Uterus (tissue), 4 donors: Measurements from ENCODE around the gene ASCC1. TPM values are rescaled to one million over a fixed set of nuclear protein-coding genes. Genes with fewer than 3 reads are reported as not detected.

Experiments used
- DNase-seq, 2 donors: peaks; one replicate each; pipeline ENCODE4 v3.0.0-alpha.2; 2019 to 2020
- H3K27ac ChIP-seq, 2 donors: fragments of 200-600 bp; sonication (generic); 1 replicate in 1 of 2; 2 replicates in 1 of 2; pipeline ENCODE4 v1.5.1; 2016 to 2018
- H3K27me3 ChIP-seq, 2 donors: fragments of 200-600 bp; sonication (generic); one replicate each; pipeline ENCODE4 v1.5.1; 2018 to 2019; ENCODE audit warnings: control low read depth in 1 of 2
- H3K36me3 ChIP-seq, 2 donors: fragments of 200-600 bp; sonication (generic); one replicate each; pipeline ENCODE4 v1.5.1; 2019; ENCODE audit warnings: control low read depth in 1 of 2
- H3K4me1 ChIP-seq, 2 donors: fragments of 200-600 bp; sonication (generic); one replicate each; pipeline ENCODE4 v1.5.1; 2018 to 2019; ENCODE audit warnings: control low read depth in 1 of 2
- H3K4me3 ChIP-seq, 2 donors: fragments of 200-600 bp; sonication (generic); 1 replicate in 1 of 2; 2 replicates in 1 of 2; pipeline ENCODE4 v1.5.1; 2018 to 2019; ENCODE audit warnings: mild to moderate bottlenecking in 1 of 2
- H3K9me3 ChIP-seq, 2 donors: fragments of 200-600 bp; sonication (generic); one replicate each; pipeline ENCODE4 v1.5.1; 2019; ENCODE audit warnings: control low read depth in 1 of 2
- POLR2A ChIP-seq, 2 donors: fragments of 450-650 bp; IDR thresholded peaks; one replicate each; pipeline ENCODE4 v1.6.1; 2016; ENCODE audit warnings: antibody characterized with exemption in 2 of 2, mild to moderate bottlenecking in 1 of 2, moderate library complexity in 1 of 2
- intact Hi-C: fragments of 100-400 bp; cut with DNase I; formaldehyde crosslinking; loops from one replicate; pipeline ENCODE4 v1.15.1; 2023; ENCODE audit warnings: low total_unique reads
- total RNA-seq, 4 donors: library from RNA; depleted of rRNA in 3 of 4; stranded (reverse); fragments of >200 nt in 3 of 4; gene quantifications; one replicate each; pipeline versions ENCODE4 v1.1.0 to v1.2.4, GENCODE V29; 2014 to 2023
- TF ChIP-seq, protein P1 (sequence below), 4 experiments: fragments of 200-600 bp in 2 of 4; fragments of 450-650 bp in 2 of 4; sonication (generic) in 2 of 4; IDR thresholded peaks; one replicate each; pipeline ENCODE4 v1.5.1; 2016 to 2019; ENCODE audit warnings: antibody characterized with exemption in 4 of 4, mild to moderate bottlenecking in 2 of 4, moderate library complexity in 1 of 4
- donor health status: DM: yes; HTN: yes; CAD: no.

Gene ASCC1
- total RNA-seq, 4 donors from 2014 or later = 17.9 to 156 (median 38.4) TPM

DNA sequence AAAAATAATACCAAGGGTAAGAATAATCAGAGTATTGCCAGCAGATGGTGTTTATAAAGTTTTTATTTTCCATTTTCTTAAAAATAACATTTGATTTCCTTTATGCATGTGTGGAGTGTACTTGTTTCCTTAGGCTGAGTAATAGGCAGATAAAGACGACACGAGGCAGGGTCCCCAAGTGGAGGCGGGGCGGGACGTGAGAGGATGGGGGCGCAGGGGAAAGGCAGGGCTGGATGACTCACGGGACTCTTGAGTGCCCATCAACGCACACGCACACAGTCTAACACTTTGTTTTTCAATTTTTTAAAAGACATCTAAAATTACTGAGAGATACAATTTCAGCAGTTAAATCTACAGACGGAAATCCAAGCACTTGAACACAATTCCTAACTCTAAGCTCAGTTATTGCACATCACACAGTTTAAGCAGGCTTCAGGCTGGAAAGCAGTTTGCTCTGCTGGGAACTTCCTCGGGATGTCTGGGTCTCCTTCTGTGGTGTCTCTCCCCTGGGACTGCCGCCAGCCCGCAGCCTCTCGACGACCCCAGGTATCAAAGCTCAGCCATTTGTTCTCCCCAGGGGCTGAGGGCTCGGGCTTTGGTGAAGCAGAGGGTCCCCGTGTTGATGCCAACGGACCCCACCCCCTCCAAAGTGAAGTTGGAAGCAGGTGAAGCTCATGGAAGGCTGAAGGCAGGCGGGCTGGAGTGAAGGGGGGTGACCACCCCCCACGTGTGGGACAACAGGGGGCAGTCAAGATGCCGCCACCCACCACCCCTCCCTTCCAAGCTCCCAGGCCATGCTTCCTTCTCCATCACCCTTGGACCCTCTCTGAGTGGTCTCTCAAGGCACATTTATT is 156.9 kb downstream of the ASCC1 start:
- DNase-seq = no peak
- Histone ChIP-seq H3K4me1 (no peaks in the 10 kb centered on the region), H3K9me3 (no peaks in the 10 kb centered on the region), H3K27me3 (no peaks in the 10 kb centered on the region), H3K36me3 (no peaks in the 10 kb centered on the region), H3K4me3 (no peak overlapping the region), H3K27ac (no peak overlapping the region)
- intact Hi-C loops = no loop called here
- no peak for TF ChIP-seq POLR2A (IDR thresholded peaks at IDR 0.05)
- TF ChIP-seq, protein P1, sequence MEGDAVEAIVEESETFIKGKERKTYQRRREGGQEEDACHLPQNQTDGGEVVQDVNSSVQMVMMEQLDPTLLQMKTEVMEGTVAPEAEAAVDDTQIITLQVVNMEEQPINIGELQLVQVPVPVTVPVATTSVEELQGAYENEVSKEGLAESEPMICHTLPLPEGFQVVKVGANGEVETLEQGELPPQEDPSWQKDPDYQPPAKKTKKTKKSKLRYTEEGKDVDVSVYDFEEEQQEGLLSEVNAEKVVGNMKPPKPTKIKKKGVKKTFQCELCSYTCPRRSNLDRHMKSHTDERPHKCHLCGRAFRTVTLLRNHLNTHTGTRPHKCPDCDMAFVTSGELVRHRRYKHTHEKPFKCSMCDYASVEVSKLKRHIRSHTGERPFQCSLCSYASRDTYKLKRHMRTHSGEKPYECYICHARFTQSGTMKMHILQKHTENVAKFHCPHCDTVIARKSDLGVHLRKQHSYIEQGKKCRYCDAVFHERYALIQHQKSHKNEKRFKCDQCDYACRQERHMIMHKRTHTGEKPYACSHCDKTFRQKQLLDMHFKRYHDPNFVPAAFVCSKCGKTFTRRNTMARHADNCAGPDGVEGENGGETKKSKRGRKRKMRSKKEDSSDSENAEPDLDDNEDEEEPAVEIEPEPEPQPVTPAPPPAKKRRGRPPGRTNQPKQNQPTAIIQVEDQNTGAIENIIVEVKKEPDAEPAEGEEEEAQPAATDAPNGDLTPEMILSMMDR (IDR thresholded peaks at IDR 0.05) = no peak

DNA sequence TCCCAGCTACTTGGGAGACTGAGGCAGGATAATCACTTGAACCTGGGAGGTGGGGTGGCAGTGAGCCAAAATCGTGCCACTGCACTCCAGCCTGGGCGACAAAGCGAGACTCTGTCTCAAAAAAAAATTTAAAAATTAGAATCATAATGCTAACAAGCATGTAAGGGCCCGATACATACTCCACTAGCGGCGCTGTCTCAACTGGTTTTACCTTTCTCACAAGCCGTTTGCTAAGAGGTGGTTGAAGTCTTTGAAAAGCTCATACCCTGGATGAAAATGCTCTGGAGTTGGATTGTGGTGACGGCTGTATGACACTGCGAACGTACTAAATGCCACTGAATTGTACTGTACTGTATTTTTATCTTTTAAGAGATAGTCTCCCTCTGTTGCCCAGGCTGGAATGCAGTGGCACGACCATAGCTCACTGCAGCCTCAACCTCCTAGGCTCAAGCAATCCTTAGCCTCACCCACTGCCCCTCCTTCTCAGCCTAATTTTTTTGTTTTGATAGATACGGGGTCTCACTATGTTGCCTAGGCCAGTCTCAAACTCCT is 157.7 kb downstream of the ASCC1 start:
- TF ChIP-seq, protein P1 (IDR thresholded peaks at IDR 0.05) = no peak
- no peak for TF ChIP-seq POLR2A (IDR thresholded peaks at IDR 0.05)
- Histone ChIP-seq H3K4me1 (no peaks in the 10 kb centered on the region), H3K27me3 (no peaks in the 10 kb centered on the region), H3K4me3 (no peak overlapping the region), H3K27ac (no peak overlapping the region), H3K36me3 (no peaks in the 10 kb centered on the region), H3K9me3 (no peaks in the 10 kb centered on the region)
- DNase-seq = no peak
- intact Hi-C loops = no loop called here

DNA sequence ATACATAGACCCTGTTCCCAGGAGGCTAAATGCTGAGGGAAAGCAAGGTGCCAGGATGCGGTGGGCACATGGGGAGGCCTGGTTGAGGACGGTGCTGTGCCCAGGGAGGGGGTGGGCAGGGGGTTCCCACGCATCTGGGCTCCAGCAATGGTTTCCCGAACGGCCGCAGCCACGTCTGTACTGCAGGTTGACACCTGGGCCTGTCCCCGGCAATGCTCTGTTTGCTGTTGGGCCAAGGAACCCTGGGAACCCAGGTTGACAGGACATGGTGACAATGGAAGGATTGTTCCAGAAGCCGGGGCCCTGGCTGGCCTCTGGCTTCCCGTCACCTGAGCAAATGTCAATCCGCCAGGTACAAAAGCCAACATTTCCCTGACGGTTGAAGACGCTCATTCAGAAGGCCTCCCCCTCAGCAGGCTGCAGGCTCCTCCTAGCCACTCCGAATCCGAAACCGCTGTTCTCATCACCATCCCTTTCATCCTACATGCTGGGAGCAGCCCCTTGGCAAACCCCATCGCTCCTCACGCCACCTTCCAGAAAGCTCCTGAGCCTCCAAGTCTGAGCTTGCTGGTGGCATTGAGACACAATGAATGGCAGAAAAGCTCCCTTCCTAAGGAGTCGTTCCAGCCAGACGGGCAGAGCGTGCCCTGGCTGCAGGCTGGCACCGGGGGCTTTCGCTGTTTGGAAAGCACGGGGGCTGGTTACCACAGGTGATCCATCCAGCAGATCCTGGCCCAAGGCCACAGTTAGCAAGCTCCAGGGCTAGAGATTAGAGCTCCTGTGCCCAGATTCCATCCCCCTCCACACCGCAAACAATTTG is 158.9 kb downstream of the ASCC1 start:
- no peak for TF ChIP-seq POLR2A (IDR thresholded peaks at IDR 0.05)
- Histone ChIP-seq H3K4me1 (no peaks in the 10 kb centered on the region), H3K36me3 (no peaks in the 10 kb centered on the region), H3K9me3 (no peaks in the 10 kb centered on the region), H3K27me3 (no peaks in the 10 kb centered on the region), H3K27ac (no peak overlapping the region), H3K4me3 (no peak overlapping the region)
- no peak for DNase-seq
- intact Hi-C loops = no loop called here

DNA sequence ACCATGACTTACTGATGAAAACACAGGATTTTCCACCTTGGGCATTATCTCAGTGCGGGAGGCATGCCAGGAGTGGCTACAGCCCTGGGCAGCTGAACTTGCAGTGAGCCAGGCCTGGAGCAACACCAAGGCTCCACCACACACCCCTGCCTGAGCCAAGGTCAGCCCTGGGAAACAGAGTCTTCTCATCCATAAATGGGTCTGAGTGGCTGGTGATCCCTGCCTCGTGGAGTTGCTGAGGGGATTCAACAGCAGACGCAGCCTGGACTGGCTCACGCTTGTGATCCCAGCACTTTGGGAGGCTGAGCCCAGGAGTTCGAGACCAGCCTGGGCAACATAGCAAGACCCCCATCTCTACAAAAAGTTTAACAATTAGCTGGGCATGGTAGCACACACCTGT is 160.0 kb downstream of the ASCC1 start:
- Histone ChIP-seq H3K27ac (no peak overlapping the region), H3K9me3 (no peaks in the 10 kb centered on the region), H3K36me3 (no peaks in the 10 kb centered on the region), H3K4me3 (no peak overlapping the region), H3K4me1 (no peaks in the 10 kb centered on the region), H3K27me3 (no peaks in the 10 kb centered on the region)
- intact Hi-C loops = no loop called here
- no peak for TF ChIP-seq POLR2A (IDR thresholded peaks at IDR 0.05)
- TF ChIP-seq, protein P1 (IDR thresholded peaks at IDR 0.05) = no peak
- DNase-seq = no peak

DNA sequence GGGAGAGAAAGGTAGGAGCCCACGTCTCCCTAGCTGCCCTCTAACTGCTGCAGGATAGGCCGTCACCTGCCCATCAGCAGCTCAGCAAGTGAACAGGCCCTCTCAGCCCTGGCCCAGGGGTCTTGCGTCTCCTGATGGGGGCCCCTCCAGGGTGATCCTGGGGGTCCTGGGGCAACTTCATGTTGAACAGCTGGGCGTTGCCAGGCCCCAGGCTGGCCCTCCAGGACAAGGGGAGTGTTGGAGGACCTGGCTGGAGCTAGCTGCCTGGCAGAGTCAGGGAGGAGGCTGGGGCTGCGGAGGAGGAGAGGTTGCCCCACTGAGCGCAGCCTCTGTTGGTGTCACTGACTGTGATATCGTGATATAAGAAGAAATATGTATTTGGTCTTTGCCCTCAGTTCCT is 162.4 kb downstream of the ASCC1 start:
- Histone ChIP-seq H3K27ac (no peak overlapping the region), H3K4me1 (no peaks in the 10 kb centered on the region), H3K4me3 (no peak overlapping the region), H3K36me3 (no peaks in the 10 kb centered on the region), H3K9me3 (no peaks in the 10 kb centered on the region), H3K27me3 (no peaks in the 10 kb centered on the region)
- DNase-seq = no peak
- intact Hi-C loops = no loop called here
- no peak for TF ChIP-seq POLR2A (IDR thresholded peaks at IDR 0.05)
- TF ChIP-seq, protein P1 (IDR thresholded peaks at IDR 0.05) = no peak
